Mammary epithelial cell (primary cell): ENCODE results near the gene ARIH2.

ENCODE experiments used
- CTCF ChIP-seq, 2 donors: IDR thresholded peaks in 1 of 2; conservative IDR thresholded peaks in 1 of 2; 2 replicates each; pipeline ENCODE4 v1.5.1; 2011 to 2012; ENCODE audit warnings: inconsistent platforms in 2 of 2, low read length in 2 of 2, mild to moderate bottlenecking in 2 of 2, control low read depth in 1 of 2, low read depth in 1 of 2; ENCODE audit not compliant: insufficient read depth in 1 of 2; ENCODE audit errors: extremely low read depth in 1 of 2
- EZH2 ChIP-seq: IDR thresholded peaks from 2 replicates; pipeline ENCODE4 v1.6.1; 2012; ENCODE audit warnings: low read length, inconsistent platforms, borderline replicate concordance

- TF ChIP-seq EZH2, result no peak
- TF ChIP-seq CTCF (conservative IDR thresholded peaks at IDR 0.05 in 1 of 2, IDR thresholded peaks at IDR 0.05 in 1 of 2; ENCODE audit: extremely low read depth in 1 of 2, insufficient read depth in 1 of 2, low read depth in 1 of 2, low read length in 2 of 2), result no peak
Measured at GRCh38 chr3:48966876-48967361, 48.3 kb downstream of the ARIH2 start.
